Caco-2 (cell line): ENCODE results near the gene USH2A. TPM values are rescaled to one million over a fixed set of nuclear protein-coding genes. Genes with fewer than 3 reads are reported as not detected.

ENCODE experiments used
- BruUV-seq: library from RNA; stranded (reverse); fragments of 400-500 nt; replicated peaks from 2 replicates; lab custom pipeline; 2021; lab: Mats Ljungman, UMichigan
- CTCF ChIA-PET: fragments of 300-600 bp; sonication (Branson Sonifier 250); formaldehyde crosslinking; loops from one replicate; lab custom pipeline; 2022; ENCODE audit warnings: antibody characterized with exemption; lab: Charles Lee
- POLR2A ChIA-PET: fragments of 300-600 bp; sonication (Branson Sonifier 250); formaldehyde crosslinking; loops from one replicate; lab custom pipeline; 2022; ENCODE audit warnings: antibody characterized with exemption; lab: Charles Lee
- DNase-seq, 2 experiments: peaks; one replicate each; pipeline versions ENCODE4 v3.0.0 to v3.0.0-alpha.2; 2020 to 2022
- H3K27me3 ChIP-seq: replicated peaks from 2 replicates; pipeline ENCODE4 v1.6.0; 2011; ENCODE audit warnings: low read length; ENCODE audit not compliant: control insufficient read depth, insufficient read depth
- H3K36me3 ChIP-seq: 2 replicates; pipeline ENCODE4 v1.5.1; 2011; ENCODE audit warnings: low read length; ENCODE audit not compliant: control insufficient read depth, insufficient read depth
- H3K4me1 ChIP-seq: fragments of 250-450 bp; sonication (Bioruptor Pico); 2 replicates; pipeline ENCODE4 v1.5.1; 2020; ENCODE audit warnings: mild to moderate bottlenecking
- H3K4me3 ChIP-seq: 2 replicates; pipeline ENCODE4 v1.5.1; 2011; ENCODE audit warnings: low read depth, mild to moderate bottlenecking, control low read depth, low read length
- H3K9me3 ChIP-seq: fragments of 250-450 bp; sonication (Bioruptor Pico); 2 replicates; pipeline ENCODE4 v1.5.1; 2020; ENCODE audit warnings: mild to moderate bottlenecking, moderate library complexity
- H3K27ac Mint-ChIP-seq: one replicate; pipeline ENCODE4 v1.8.0; 2022; ENCODE audit warnings: mixed read lengths; ENCODE audit not compliant: unreplicated experiment
- H3K27me3 Mint-ChIP-seq: one replicate; pipeline ENCODE4 v1.8.0; 2022; ENCODE audit warnings: mixed read lengths; ENCODE audit not compliant: insufficient read depth, unreplicated experiment
- H3K36me3 Mint-ChIP-seq: one replicate; pipeline ENCODE4 v1.8.0; 2022; ENCODE audit warnings: mild to moderate bottlenecking, mixed read lengths; ENCODE audit not compliant: insufficient read depth, unreplicated experiment
- H3K4me1 Mint-ChIP-seq: one replicate; pipeline ENCODE4 v1.8.0; 2022; ENCODE audit warnings: low read depth, mixed read lengths; ENCODE audit not compliant: unreplicated experiment
- H3K4me3 Mint-ChIP-seq: one replicate; pipeline ENCODE4 v1.8.0; 2022; ENCODE audit warnings: mild to moderate bottlenecking, moderate library complexity, mixed read lengths; ENCODE audit not compliant: unreplicated experiment
- H3K9me3 Mint-ChIP-seq: one replicate; pipeline ENCODE4 v1.8.0; 2022; ENCODE audit warnings: mixed read lengths; ENCODE audit not compliant: unreplicated experiment
- CTCF ChIP-seq, 2 experiments: fragments of 200-600 bp in 1 of 2; IDR thresholded peaks; 1 replicate in 1 of 2; 2 replicates in 1 of 2; pipeline versions ENCODE4 v1.5.1 to v1.8.0; 2011 to 2022; ENCODE audit warnings: antibody characterized with exemption in 1 of 2, control low read depth in 1 of 2, inconsistent platforms in 1 of 2, low read depth in 1 of 2, low read length in 1 of 2, mild to moderate bottlenecking in 1 of 2, moderate library complexity in 1 of 2; ENCODE audit not compliant: insufficient read depth in 1 of 2, severe bottlenecking in 1 of 2, unreplicated experiment in 1 of 2
- intact Hi-C: fragments of 100-400 bp; cut with micrococcal nuclease; formaldehyde crosslinking; loops from one replicate; pipeline ENCODE4 v1.10.0; 2022; ENCODE audit not compliant: unreplicated experiment
- total RNA-seq: library from RNA; stranded (reverse); gene quantifications from 2 replicates; pipeline ENCODE4 v1.2.3, GENCODE V29; 2022

The USH2A gene
- total RNA-seq, 1 experiment from 2014 or later: 0.11 TPM

GRCh38 chr1:215905493-215906115 lies 517.6 kb downstream of the USH2A start:
- H3K27me3 Mint-ChIP-seq: no peaks in the 10 kb centered on the region
- CTCF ChIA-PET: no interaction called here
- TF ChIP-seq CTCF (IDR thresholded peaks at IDR 0.05; ENCODE audit: insufficient read depth in 1 of 2, low read depth in 1 of 2, low read length in 1 of 2, severe bottlenecking in 1 of 2, unreplicated experiment in 1 of 2): no peak
- H3K4me1 ChIP-seq: no peaks in the 10 kb centered on the region
- H3K4me3 Mint-ChIP-seq: no peak overlapping the region
- H3K36me3 ChIP-seq: no peaks in the 10 kb centered on the region
- H3K9me3 Mint-ChIP-seq: no peaks in the 10 kb centered on the region
- no peak for DNase-seq
- no peak overlapping the region for H3K27ac Mint-ChIP-seq
- POLR2A ChIA-PET: no interaction called here
- H3K27me3 ChIP-seq: no peaks in the 10 kb centered on the region
- H3K9me3 ChIP-seq: no peaks in the 10 kb centered on the region
- BruUV-seq: no TSS peak
- H3K4me3 ChIP-seq: no peak overlapping the region
- no peaks in the 10 kb centered on the region for H3K4me1 Mint-ChIP-seq
- no peaks in the 10 kb centered on the region for H3K36me3 Mint-ChIP-seq
- intact Hi-C loops: no loop called here

- Mint-ChIP-seq H3K27ac (no peak overlapping the region), H3K4me1 (no peaks in the 10 kb centered on the region), H3K36me3 (no peaks in the 10 kb centered on the region), H3K9me3 (no peaks in the 10 kb centered on the region), H3K4me3 (no peak overlapping the region), H3K27me3 (no peaks in the 10 kb centered on the region)
- BruUV-seq: no TSS peak
- intact Hi-C loops: no loop called here
- Histone ChIP-seq H3K27me3 (no peaks in the 10 kb centered on the region; the same call in 1 of the 2 replicates), H3K36me3 (no peaks in the 10 kb centered on the region), H3K9me3 (no peaks in the 10 kb centered on the region), H3K4me1 (no peaks in the 10 kb centered on the region), H3K4me3 (no peak overlapping the region)
- CTCF ChIA-PET: no interaction called here
- TF ChIP-seq CTCF (IDR thresholded peaks at IDR 0.05; ENCODE audit: insufficient read depth in 1 of 2, low read depth in 1 of 2, low read length in 1 of 2, severe bottlenecking in 1 of 2, unreplicated experiment in 1 of 2): no peak
- DNase-seq: no peak
- POLR2A ChIA-PET: no interaction called here
Observed at GRCh38 chr1:215900684-215901083, 522.6 kb downstream of the USH2A start.

- DNase-seq: no peak
- intact Hi-C loops: no loop called here
- Histone ChIP-seq H3K27me3 (no peaks in the 10 kb centered on the region; the same call in 1 of the 2 replicates), H3K36me3 (no peaks in the 10 kb centered on the region), H3K9me3 (no peaks in the 10 kb centered on the region), H3K4me1 (no peaks in the 10 kb centered on the region), H3K4me3 (no peak overlapping the region)
- H3K4me3 Mint-ChIP-seq: no peak overlapping the region
- POLR2A ChIA-PET: no interaction called here
- TF ChIP-seq CTCF (IDR thresholded peaks at IDR 0.05; ENCODE audit: insufficient read depth in 1 of 2, low read depth in 1 of 2, low read length in 1 of 2, severe bottlenecking in 1 of 2, unreplicated experiment in 1 of 2): no peak
- H3K27me3 Mint-ChIP-seq: no peaks in the 10 kb centered on the region
- CTCF ChIA-PET: no interaction called here
- no peaks in the 10 kb centered on the region for H3K4me1 Mint-ChIP-seq
- no peaks in the 10 kb centered on the region for H3K9me3 Mint-ChIP-seq
- H3K36me3 Mint-ChIP-seq: no peaks in the 10 kb centered on the region
- H3K27ac Mint-ChIP-seq: no peak overlapping the region
- BruUV-seq: no TSS peak
Observed at GRCh38 chr1:215899901-215900300, 523.3 kb downstream of the USH2A start.
